ENCODE results near the gene DAP3. TPM values are rescaled to one million over a fixed set of nuclear protein-coding genes. Genes with fewer than 3 reads are reported as not detected.

DAP3 gene
- total RNA-seq, 1 donor from 2014 or later = 126 TPM

DNA sequence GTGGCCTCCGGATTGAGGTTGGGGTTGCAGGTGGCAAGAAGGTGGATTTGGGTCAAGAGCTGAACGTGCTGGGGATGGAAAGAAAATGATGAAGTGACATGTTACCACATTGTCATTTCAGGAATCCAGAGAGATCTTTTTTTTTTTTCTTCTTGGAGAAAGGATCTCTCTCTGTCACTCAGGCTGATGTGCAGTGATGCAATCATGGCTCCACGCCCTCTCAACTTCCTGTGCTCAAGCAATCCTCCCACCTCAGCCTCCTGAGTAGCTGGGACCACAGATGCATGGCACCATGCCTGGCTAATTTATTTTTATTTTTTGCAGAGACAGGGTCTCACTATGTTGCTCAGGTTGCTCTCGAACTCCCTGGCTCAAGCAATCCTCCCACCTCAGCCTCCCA lies 87.5 kb downstream of the DAP3 start:
- DNase-seq (ENCODE audit: low spot score, unreplicated experiment) = no peak
- no peaks in the 10 kb centered on the region for H3K9me3 Mint-ChIP-seq (ENCODE audit: low read depth)
- peak overlapping the region; percentile 31 for H3K27ac Mint-ChIP-seq
- H3K27me3 Mint-ChIP-seq = no peaks in the 10 kb centered on the region
- H3K4me1 Mint-ChIP-seq (ENCODE audit: low read depth) = no peaks in the 10 kb centered on the region
- no peak overlapping the region for H3K4me3 Mint-ChIP-seq (ENCODE audit: low read depth)
- H3K36me3 Mint-ChIP-seq (ENCODE audit: insufficient read depth) = peaks cover 26% of the 10 kb centered on the region
- TF ChIP-seq, protein P1, sequence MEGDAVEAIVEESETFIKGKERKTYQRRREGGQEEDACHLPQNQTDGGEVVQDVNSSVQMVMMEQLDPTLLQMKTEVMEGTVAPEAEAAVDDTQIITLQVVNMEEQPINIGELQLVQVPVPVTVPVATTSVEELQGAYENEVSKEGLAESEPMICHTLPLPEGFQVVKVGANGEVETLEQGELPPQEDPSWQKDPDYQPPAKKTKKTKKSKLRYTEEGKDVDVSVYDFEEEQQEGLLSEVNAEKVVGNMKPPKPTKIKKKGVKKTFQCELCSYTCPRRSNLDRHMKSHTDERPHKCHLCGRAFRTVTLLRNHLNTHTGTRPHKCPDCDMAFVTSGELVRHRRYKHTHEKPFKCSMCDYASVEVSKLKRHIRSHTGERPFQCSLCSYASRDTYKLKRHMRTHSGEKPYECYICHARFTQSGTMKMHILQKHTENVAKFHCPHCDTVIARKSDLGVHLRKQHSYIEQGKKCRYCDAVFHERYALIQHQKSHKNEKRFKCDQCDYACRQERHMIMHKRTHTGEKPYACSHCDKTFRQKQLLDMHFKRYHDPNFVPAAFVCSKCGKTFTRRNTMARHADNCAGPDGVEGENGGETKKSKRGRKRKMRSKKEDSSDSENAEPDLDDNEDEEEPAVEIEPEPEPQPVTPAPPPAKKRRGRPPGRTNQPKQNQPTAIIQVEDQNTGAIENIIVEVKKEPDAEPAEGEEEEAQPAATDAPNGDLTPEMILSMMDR (IDR thresholded peaks at IDR 0.05; ENCODE audit: unreplicated experiment) = no peak

DNA sequence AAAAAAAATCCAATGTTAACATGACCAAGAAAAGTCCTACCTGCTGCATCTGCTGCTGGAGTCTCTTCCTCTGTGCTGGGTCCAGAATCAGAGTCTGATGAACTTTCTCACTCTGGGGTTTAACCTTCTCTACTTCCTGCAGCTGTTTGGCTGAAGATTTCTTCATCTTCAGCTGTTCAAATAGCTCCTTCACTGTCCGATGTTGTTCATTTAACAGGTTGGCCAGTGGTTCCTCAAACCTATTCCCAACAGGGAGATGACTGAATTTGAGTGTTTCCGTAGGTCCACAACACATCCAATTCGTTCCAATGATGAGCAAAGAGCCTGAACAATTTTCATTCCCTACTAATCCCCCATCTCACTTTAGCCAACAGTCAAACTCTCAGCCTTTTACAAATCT lies 88.7 kb downstream of the DAP3 start:
- no peaks in the 10 kb centered on the region for H3K9me3 Mint-ChIP-seq (ENCODE audit: low read depth)
- H3K4me1 Mint-ChIP-seq (ENCODE audit: low read depth) = no peaks in the 10 kb centered on the region
- no peak for DNase-seq (ENCODE audit: low spot score, unreplicated experiment)
- H3K36me3 Mint-ChIP-seq (ENCODE audit: insufficient read depth) = peaks cover 24% of the 10 kb centered on the region
- TF ChIP-seq, protein P1 (IDR thresholded peaks at IDR 0.05; ENCODE audit: unreplicated experiment) = no peak
- H3K4me3 Mint-ChIP-seq (ENCODE audit: low read depth) = no peak overlapping the region
- H3K27ac Mint-ChIP-seq = peak overlapping the region; percentile 8
- no peaks in the 10 kb centered on the region for H3K27me3 Mint-ChIP-seq

Other genes starting within 250 kb of the DAP3 start
- 49.7 and 51.3 TPM in 2 replicates for gene ASH1L, start 126.3 kb upstream of the DAP3 start, total RNA-seq
- 53.4 and 62.1 TPM in 2 replicates for gene MSTO1, start 78.9 kb upstream of the DAP3 start, total RNA-seq
- gene YY1AP1, start 317 bp upstream of the DAP3 start, total RNA-seq = 54.6 and 56.2 TPM in 2 replicates
- gene GON4L, start 168.1 kb downstream of the DAP3 start, total RNA-seq = 69.4 and 73.2 TPM in 2 replicates
- 1.7 and 2.0 TPM in 2 replicates for gene SYT11, start 170.5 kb downstream of the DAP3 start, total RNA-seq
- 28.3 and 30.1 TPM in 2 replicates for gene RIT1, start 222.3 kb downstream of the DAP3 start, total RNA-seq
- gene KHDC4, start 245.3 kb downstream of the DAP3 start, total RNA-seq = 67.6 and 71.2 TPM in 2 replicates